ENCODE data around the gene LRFN2.

The LRFN2 gene

GRCh38 chr6:40400738-40401137, 186.4 kb downstream of the LRFN2 start:
- no peak for DNase-seq (ENCODE audit: low spot score)

DNA sequence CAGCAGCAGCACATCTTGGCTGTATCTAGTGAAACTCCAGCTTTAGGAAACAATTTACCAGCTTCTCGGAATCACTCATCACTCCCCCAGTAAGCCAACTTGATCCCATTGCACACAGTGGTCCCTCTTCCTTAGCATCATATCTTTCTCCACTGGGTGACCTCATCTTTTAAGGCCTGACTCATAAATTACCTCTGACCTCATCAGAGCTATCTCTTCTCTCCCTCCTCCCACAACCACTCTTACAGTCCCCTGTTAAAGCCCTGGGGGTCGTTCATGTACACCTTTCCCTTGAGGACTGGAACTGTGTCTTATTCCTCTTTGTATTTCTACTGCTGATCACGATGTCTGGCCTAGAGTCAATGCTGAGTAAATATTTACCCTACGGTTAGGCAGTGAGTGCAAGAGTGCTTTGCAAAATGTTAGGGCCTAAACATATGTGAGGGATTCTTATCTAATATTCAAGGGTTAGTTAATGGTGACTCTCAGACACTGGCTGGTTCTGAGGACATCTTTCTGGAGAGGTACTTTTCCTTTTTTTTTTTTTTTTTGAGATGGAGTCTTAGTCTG, 187.2 kb downstream of the LRFN2 start:
- no peak for DNase-seq (ENCODE audit: low spot score)

DNA sequence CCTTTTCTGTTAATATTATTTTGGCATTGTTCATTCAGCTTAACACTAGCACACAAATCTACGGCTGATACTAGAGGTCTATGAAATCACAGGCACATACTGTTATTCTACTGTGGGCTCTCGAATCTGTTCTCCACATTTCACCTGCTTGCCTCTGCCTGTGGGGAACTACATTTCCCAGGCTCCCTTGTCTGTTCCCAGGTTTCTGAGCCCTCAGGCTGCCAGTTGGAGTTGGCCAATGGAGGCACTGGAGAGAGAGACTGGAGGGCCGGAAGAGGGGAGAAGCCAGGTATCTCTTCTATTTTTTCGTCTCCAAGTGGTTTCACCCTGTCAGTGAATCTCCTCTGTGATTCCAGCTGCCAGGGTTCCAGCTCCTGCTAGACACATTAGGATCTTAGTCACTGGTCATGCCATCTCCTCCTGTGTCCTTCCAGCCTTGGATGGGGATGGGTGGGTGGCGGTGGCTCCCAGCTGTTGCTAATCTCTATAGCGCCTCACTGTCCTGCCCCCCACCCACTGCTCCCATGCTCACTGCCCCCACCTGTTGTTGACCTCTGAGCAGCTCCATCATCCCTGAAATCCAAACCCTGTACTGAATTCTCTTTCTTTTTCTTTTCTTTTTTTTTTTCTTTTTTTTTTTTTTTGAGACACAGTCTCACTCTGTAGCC, 188.2 kb downstream of the LRFN2 start:
- peak; percentile 25 for DNase-seq (ENCODE audit: low spot score)

GRCh38 chr6:40398034-40398691, 189.0 kb downstream of the LRFN2 start:
- no peak for DNase-seq (ENCODE audit: low spot score)

DNA sequence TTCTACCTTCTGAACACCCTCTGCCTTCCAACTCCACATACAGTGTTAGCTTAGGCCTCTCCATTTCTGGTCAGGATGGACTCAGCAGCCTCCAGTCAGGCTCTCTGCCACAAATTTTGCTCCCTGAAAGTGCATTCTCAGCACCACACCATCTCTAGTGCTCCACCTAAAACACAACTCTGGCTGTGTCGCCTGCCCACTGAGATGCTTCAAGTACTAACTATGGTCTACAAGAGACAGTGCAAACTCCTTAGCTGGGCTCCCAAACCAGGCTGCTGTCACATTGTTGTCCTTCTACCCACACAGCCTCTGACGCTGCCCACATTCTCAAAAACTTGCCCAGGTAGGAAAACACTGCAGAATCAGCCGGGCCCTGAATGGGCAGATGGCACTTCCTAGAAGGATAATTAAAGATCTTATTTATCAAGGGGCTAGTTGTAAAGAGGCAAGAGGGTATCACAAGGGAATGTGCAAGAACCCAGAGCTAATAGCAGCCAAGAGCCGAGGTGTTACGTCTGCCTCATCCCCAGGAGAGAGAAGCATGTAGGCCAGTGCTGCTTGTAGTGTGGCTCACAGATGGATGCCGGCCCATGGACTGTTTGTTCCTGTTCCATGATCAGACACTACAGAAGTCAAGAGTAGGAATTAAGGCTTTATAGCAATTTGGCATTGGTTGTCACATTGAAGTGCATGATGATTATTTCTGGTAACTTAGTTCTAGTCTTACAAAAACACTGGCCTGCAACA, 189.7 kb downstream of the LRFN2 start:
- DNase-seq (ENCODE audit: low spot score): no peak

DNA sequence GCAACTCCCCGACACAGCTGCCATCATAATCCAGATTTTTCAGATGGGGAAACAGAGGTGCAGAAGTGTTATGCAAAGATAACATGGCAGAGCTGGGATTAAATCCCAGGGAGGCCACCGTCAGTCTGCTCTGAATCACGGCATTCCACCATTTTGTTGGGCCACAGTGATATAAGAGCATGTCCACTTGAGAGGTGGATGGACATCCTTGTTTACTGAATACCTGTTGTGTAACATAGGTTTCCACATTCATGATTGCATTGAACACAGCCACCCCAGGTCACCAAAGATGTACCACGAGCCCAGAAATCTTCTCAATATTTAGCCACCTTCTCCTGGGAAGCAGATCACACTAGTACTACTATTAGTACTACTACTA, 191.5 kb downstream of the LRFN2 start:
- no peak for DNase-seq (ENCODE audit: low spot score)

DNA sequence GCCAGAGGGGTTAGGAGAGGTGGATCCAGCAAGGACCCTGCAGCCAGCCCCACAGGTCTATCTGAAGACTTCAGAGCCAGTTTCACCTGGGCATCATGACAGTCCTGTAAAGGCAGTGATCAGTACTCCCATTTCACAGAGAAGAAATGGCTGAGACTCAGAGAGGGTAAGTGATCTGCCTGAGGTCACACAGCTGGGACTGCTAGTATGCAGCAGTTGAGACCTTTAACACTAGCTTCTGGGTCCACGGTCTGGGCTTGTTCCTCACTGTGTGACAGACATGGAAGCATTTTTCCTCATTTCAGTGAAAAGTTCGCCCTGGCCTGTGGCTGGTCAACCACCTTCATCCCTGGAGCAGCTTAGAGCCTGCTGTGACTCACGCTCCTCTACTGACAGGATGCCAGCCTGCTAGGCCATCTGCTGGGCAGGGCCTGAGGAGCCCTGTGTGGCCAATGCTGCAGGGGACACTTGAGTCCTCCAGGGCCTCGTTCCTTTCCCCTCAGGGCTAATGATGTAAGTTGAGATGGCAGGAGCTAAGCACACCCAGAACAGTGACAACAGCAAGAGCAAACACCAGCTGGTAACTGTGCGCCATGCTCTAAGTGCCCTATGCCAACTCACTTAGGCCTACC, 192.0 kb downstream of the LRFN2 start:
- peak; percentile 68 for DNase-seq (ENCODE audit: low spot score)

DNA sequence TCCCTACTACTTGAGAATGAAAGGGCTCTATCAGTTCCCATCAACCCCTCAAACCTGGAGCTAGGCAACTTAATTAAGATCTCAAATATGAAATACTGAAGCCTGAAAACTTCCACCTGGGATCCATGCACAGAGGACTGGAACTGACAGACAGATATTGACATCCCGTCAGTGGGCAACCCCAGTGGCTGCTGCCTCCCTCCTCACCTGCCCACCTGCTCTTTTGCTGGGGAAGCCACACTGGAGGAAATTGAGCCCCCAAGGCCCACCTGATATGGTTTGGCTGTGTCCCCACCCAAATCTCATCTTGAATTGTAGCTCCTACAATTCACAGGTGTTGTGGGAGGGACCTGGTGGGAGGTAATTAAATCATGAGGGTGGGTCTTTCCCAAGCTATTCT, 192.8 kb downstream of the LRFN2 start:
- no peak for DNase-seq (ENCODE audit: low spot score)

DNA sequence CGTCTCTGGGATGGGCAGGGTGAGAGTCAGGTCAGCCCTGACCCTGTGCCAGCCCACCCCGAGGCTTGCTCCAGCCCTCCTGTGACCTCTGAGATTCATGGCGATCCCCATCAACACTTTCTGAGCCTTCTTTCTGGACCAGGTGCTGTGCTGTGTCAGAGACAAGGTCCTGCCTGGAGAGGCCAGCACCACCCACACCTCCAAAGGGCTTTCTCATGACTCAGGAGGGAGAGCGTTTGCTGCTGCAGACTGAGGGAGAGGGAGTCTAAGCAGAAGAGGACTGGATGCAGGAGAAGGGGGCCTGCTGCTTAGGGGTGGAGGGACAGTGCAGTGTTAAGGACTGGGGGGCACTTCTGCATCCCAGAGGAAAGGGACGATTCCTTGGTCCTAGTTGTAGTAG, 193.5 kb downstream of the LRFN2 start:
- DNase-seq (ENCODE audit: low spot score): no peak

DNA sequence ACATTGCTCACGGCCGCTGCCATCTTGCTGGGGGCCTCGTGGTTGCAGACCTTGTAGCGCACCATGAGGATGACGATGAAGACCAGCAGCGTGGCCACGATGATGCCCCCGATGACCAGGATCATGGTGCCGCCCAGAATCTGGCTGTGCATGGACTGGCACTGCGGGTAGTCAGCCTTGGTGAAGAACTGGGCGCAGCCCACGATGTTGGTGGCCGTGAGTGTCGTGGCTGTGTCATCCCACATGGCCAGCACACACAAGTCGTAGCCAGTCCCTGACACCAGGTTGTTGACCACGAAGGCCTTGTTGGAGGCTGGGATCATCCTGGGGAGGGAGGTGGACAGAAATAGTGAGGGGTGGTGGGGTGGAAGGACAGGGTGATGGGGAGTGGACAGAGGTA, 194.6 kb downstream of the LRFN2 start:
- no peak for DNase-seq (ENCODE audit: low spot score)

DNA sequence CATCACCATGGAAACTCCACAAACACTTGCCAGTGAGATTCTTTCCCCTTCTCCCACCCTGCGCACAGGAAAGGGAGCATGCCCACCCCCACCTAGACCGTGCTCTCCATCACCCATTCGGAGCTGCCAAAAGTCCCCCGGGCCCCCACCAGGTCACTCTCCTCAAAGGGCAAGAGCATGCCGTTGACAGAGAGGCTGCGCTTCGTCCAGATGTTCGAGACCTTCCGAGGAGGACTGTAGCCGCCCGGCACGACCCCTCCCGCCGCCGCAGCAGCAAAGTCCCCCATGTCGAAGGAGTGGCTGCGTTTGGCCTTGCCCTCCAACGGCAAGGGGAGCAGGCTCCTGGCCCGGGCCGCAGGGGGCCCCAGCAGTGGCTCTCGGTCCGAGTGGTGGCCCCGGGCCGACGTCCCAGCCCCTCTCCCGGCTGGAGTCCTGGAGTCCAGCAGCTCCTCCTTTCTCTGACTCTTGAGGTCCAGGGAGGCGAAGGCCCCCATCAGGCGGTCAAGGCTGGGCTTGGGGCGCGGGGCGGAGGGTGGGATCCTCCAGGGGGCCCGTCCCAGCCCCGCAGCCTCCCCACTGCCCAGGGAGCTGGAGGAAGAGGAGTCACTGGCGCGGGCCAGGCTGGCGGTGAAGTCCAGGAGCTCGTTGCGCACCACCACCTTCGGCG, 195.2 kb downstream of the LRFN2 start:
- no peak for DNase-seq (ENCODE audit: low spot score)

GRCh38 chr6:40391086-40391485, 196.1 kb downstream of the LRFN2 start:
- DNase-seq (ENCODE audit: low spot score): no peak

DNA sequence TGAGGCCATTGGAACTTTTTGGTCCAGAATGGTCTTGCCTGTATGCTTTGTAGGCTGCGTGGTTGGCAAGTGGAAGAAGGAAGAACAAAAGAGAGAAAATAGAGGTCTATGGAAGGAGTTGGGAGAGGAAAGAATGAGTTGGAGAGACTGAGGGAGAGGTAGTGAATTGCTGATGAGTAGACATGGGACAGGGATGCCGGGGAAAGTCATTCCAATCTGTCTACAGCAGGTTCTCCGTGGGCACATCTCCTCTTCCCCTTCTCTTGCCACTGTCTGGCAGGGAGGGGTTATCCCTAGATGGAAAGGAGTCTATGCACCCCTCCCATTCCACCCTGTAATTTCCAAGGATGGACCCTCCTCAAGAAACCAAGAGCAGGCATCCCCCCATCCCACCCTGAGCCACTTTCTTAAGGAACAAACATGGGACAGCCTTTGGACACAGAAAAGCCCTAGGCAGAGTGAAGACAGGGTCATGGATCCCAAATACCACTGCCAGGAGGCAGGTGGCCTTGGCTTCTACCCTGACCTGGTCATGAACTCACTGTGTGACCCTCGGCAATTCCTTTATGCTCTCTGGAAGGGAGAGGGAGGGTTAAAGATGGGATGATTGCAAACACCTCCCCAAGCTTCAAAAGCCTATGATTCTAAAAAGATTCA, 196.9 kb downstream of the LRFN2 start:
- no peak for DNase-seq (ENCODE audit: low spot score)

- no peak for DNase-seq (ENCODE audit: low spot score)
Measured at GRCh38 chr6:40389254-40389653, 197.9 kb downstream of the LRFN2 start.

DNA sequence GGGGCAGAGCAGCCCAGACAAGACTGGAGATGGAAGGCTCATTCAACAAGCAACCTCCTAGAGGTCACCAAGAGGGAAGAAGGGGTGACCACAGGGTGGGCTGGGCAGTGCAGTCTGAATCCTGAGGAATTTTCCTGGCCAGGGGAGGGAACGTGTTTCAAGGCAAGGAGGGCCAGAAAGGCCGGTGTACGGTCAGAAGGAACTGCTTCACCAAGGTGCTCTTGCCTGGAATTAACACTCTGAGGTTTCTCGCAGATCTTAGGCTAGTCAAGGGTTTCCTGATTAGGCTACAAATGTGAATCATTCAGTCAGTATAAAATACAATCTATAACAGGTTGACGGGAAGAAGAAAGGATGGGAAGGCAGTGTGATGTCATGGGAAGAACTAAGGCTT, 199.3 kb downstream of the LRFN2 start:
- DNase-seq (ENCODE audit: low spot score): no peak

- DNase-seq (ENCODE audit: low spot score): no peak
Measured at GRCh38 chr6:40387127-40387870, 199.9 kb downstream of the LRFN2 start.

DNA sequence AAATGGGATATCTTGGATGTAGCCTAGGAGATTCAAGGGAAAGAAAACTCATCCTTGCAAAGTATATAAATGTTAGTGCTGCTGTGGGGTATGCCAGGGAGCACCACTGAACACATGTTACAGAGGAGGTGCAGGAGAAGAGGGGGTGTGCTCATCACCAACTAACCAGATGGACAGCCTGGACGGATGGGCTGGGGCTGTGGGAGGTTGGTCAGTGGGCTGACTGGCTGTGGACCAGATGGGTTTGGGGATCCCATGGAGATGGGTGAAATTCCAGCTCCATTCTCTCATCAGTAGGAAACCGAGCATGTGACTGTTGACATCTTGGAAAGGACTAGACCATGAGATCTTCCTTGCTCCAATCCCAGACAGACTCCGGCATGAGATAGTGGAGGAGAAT, 201.0 kb downstream of the LRFN2 start:
- DNase-seq (ENCODE audit: low spot score): no peak

DNA sequence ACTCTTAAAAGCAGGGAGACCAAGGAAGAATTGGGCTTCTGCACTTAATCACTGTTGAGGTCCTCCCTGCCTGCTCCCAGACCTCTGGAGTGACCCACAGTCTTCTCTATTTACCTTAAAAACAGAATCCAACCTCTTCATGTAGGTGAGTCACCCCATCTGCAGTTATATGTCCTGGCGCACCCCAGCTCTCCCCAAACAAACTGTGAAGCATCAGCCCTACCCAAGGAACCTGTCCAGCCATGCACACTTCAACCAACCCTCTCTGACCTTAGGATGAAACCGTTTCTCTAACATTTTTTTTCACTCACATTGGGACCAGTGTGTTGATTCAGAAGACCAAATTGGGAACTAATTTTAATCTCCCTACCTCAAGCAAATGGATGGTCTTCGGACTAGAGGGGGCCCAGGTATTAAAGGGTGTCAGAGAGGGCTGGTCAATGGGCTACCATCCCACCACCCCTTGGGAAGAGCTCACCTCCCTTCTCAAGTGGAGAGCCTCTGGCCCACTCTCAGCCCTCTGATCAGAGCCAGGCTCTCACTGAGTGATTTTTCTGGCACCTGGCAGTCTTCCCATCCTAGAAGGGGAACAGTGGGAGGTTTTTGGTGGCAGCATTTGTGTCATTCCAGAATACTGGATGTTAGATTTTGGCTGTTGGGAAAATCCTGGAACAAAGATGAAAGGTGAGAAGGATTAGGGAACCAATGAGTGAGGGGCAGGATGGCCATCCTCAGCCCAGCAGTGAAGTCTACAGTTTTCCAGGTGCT, 203.6 kb downstream of the LRFN2 start:
- peak; percentile 82 for DNase-seq (ENCODE audit: low spot score)

DNA sequence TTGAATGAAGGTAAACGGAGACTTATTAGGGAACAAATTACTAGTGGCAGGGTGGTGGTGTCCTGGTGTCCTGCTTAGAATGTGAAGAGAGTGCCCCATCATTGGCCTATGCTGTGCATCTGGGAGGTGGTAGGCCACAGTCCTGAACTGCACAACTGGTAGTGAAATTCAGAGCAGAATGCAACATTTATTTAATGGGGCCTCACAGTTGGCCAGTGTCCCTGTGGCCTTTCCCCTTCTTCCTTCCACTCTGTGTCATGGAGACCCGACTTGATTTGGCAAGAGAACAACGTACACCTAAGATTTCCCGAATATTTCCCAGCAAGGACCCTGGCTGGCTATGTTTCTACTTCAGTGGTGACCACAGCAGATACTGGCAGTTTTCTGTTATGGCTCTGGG, 206.9 kb downstream of the LRFN2 start:
- DNase-seq (ENCODE audit: low spot score): no peak

- DNase-seq (ENCODE audit: low spot score): no peak
Measured at GRCh38 chr6:40379811-40380210, 207.4 kb downstream of the LRFN2 start.
